Smooth muscle cell (in vitro differentiated cells): ENCODE data around the gene GTF2A1. TPM values are rescaled to one million over a fixed set of nuclear protein-coding genes. Genes with fewer than 3 reads are reported as not detected.
"Not testable (repeated sequence)": the region's sequence is repeated elsewhere in the genome, so short reads cannot be mapped to it uniquely, and the experiment has no call there.

Source experiments
- DNase-seq: peaks from one replicate; lab custom pipeline; 2025; ENCODE audit not compliant: unreplicated experiment; lab: John Stamatoyannopoulos, UW
- H2AFZ ChIP-seq: fragments of 200-600 bp; sonication (generic); 2 replicates; pipeline ENCODE4 v1.6.0; 2016; ENCODE audit warnings: antibody characterized with exemption, low read depth, mild to moderate bottlenecking
- H3F3A ChIP-seq: fragments of 200-600 bp; sonication (generic); 2 replicates; pipeline ENCODE4 v1.6.0; 2017; ENCODE audit warnings: antibody characterized with exemption, low read depth
- H3K27ac ChIP-seq: fragments of 200-600 bp; sonication (generic); 2 replicates; pipeline ENCODE4 v1.5.1; 2016; ENCODE audit warnings: low read depth, mild to moderate bottlenecking
- H3K27me3 ChIP-seq: fragments of 200-600 bp; sonication (generic); 2 replicates; pipeline ENCODE4 v1.6.1; 2016; ENCODE audit warnings: low read depth, mild to moderate bottlenecking
- H3K36me3 ChIP-seq: fragments of 200-600 bp; sonication (generic); 2 replicates; pipeline ENCODE4 v1.5.1; 2016; ENCODE audit warnings: low read depth
- H3K4me1 ChIP-seq: fragments of 200-600 bp; sonication (generic); 2 replicates; pipeline ENCODE4 v1.5.1; 2016; ENCODE audit warnings: low read depth
- H3K4me2 ChIP-seq: fragments of 200-600 bp; sonication (generic); 2 replicates; pipeline ENCODE4 v1.6.0; 2016; ENCODE audit warnings: mild to moderate bottlenecking
- H3K4me3 ChIP-seq: fragments of 200-600 bp; sonication (generic); 2 replicates; pipeline ENCODE4 v1.5.1; 2016; ENCODE audit warnings: mild to moderate bottlenecking
- H3K79me2 ChIP-seq: fragments of 200-600 bp; sonication (generic); 2 replicates; pipeline ENCODE4 v1.6.0; 2016; ENCODE audit warnings: low read depth, mild to moderate bottlenecking
- H3K9ac ChIP-seq: fragments of 200-600 bp; sonication (generic); 2 replicates; pipeline ENCODE4 v1.6.0; 2016; ENCODE audit warnings: low read depth
- H3K9me3 ChIP-seq: fragments of 200-600 bp; sonication (generic); replicated peaks from 2 replicates; pipeline ENCODE4 v1.5.1; 2016; ENCODE audit warnings: low read depth
- H4K20me1 ChIP-seq: fragments of 200-600 bp; sonication (generic); 2 replicates; pipeline ENCODE4 v1.6.0; 2016; ENCODE audit warnings: low read depth
- CTCF ChIP-seq: fragments of 200-600 bp; sonication (generic); IDR thresholded peaks from 2 replicates; pipeline ENCODE4 v1.5.1; 2017; ENCODE audit warnings: borderline replicate concordance, mild to moderate bottlenecking, antibody characterized with exemption; ENCODE audit not compliant: insufficient read depth, poor library complexity, severe bottlenecking
- WGBS: methylation state at CpG from one replicate; pipeline ENCODE4 v1.1.7; 2016; ENCODE audit warnings: low lambda C conversion rate; 5-methylcytosine and 5-hydroxymethylcytosine counted together
- polyA plus RNA-seq: library from polyadenylated mRNA; unstranded; fragments of >200 nt; fragmentation: Nextera tagmentation; extraction: Ambion mirVana; gene quantifications from 2 replicates; pipeline ENCODE4 v1.2.1, GENCODE V29; 2016
- total RNA-seq: library from RNA; depleted of rRNA; stranded (reverse); fragments of >200 nt; gene quantifications from 2 replicates; pipeline ENCODE4 v1.2.3, GENCODE V29; 2014

GTF2A1 gene
- total and polyA plus RNA-seq, 2 experiments from 2014 or later = 4.7 to 39.4 TPM

GRCh38 chr14:81224222-81224621, 3.5 kb upstream of the GTF2A1 start:
- H3K4me2 ChIP-seq = no peak overlapping the region

GRCh38 chr14:81223788-81224187, 3.0 kb upstream of the GTF2A1 start:
- not testable (repeated sequence) for H3K4me3 ChIP-seq, H3K9ac ChIP-seq, H3K79me2 ChIP-seq, H3K4me2 ChIP-seq, H3K27ac ChIP-seq, H3K36me3 ChIP-seq, H3K27me3 ChIP-seq, H3K9me3 ChIP-seq, H2AFZ ChIP-seq, H3K4me1 ChIP-seq, DNase-seq, H4K20me1 ChIP-seq
- H3F3A ChIP-seq = peaks cover 15% of the 10 kb centered on the region
- WGBS = 75% methylated on average over 7 of the region's 7 CpGs

More at GRCh38 chr14:81224222-81224621, 3.5 kb upstream of the GTF2A1 start:
- H3K27me3 ChIP-seq = no peaks in the 10 kb centered on the region
- TF ChIP-seq CTCF = no peak
- DNase-seq = no peak
- H3K9me3 ChIP-seq = no peaks in the 10 kb centered on the region
- H3K4me3 ChIP-seq = no peak overlapping the region
- no peaks in the 10 kb centered on the region for H4K20me1 ChIP-seq
- H3K36me3 ChIP-seq = no peaks in the 10 kb centered on the region
- H3F3A ChIP-seq = peaks cover 15% of the 10 kb centered on the region
- H3K9ac ChIP-seq = no peak overlapping the region
- no peak overlapping the region for H3K27ac ChIP-seq
- WGBS = 91% methylated on average over 1 of the region's 1 CpG
- H3K79me2 ChIP-seq = no peaks in the 10 kb centered on the region
- peaks cover 5% of the 10 kb centered on the region for H3K4me1 ChIP-seq
- H2AFZ ChIP-seq = no peak overlapping the region

- H3K27me3 ChIP-seq = no peaks in the 10 kb centered on the region
- H3K4me2 ChIP-seq = no peak overlapping the region
- H3K27ac ChIP-seq = no peak overlapping the region
- H3K9ac ChIP-seq = no peak overlapping the region
- TF ChIP-seq CTCF = no peak
- WGBS = 96% methylated on average over 2 of the region's 2 CpGs
- peaks cover 14% of the 10 kb centered on the region for H4K20me1 ChIP-seq
- H3K4me3 ChIP-seq = no peak overlapping the region
- H3K79me2 ChIP-seq = peaks cover 14% of the 10 kb centered on the region
- peak overlapping the region; percentile 14 for H2AFZ ChIP-seq
- H3K4me1 ChIP-seq = peaks cover 17% of the 10 kb centered on the region
- no peaks in the 10 kb centered on the region for H3K9me3 ChIP-seq
- no peaks in the 10 kb centered on the region for H3K36me3 ChIP-seq
- peaks cover 15% of the 10 kb centered on the region for H3F3A ChIP-seq
- DNase-seq = no peak
Observed at GRCh38 chr14:81222691-81223090, 1.9 kb upstream of the GTF2A1 start.

- WGBS = 77% methylated on average over 5 of the region's 5 CpGs
Observed at GRCh38 chr14:81222126-81222525, 1.4 kb upstream of the GTF2A1 start.

More at GRCh38 chr14:81222126-81222525, 1.4 kb upstream of the GTF2A1 start:
- TF ChIP-seq CTCF = no peak
- Histone ChIP-seq H2AFZ (peak overlapping the region; percentile 73), H3K27me3 (no peaks in the 10 kb centered on the region), H3K9me3 (no peaks in the 10 kb centered on the region), H4K20me1 (peaks cover 19% of the 10 kb centered on the region), H3K9ac (peak overlapping the region; percentile 98), H3K4me2 (peak overlapping the region; percentile 84), H3K4me3 (peak overlapping the region; percentile 98), H3K4me1 (peaks cover 23% of the 10 kb centered on the region), H3K27ac (peak overlapping the region; percentile 100), H3K36me3 (no peaks in the 10 kb centered on the region), H3F3A (peaks cover 15% of the 10 kb centered on the region), H3K79me2 (peaks cover 20% of the 10 kb centered on the region)
- DNase-seq = no peak
